PC-3 (cell line): ENCODE measurements around the gene ANG. TPM values are rescaled to one million over a fixed set of nuclear protein-coding genes. Genes with fewer than 3 reads are reported as not detected.

Source experiments
- ATAC-seq: fragments of 200-7000 bp; cut with Tn5 transposase; 2 replicates; pipeline ENCODE4 v1.9.1; 2020; ENCODE audit warnings: mild to moderate bottlenecking, moderate library complexity
- BruUV-seq: library from RNA; stranded (reverse); fragments of 400-500 nt; replicated peaks from 2 replicates; lab custom pipeline; 2021; lab: Mats Ljungman, UMichigan
- CTCF ChIA-PET: fragments of 300-600 bp; sonication (Branson Sonifier 250); formaldehyde crosslinking; loops from one replicate; lab custom pipeline; 2022; ENCODE audit warnings: antibody characterized with exemption; lab: Charles Lee
- POLR2A ChIA-PET: fragments of 300-600 bp; sonication (Branson Sonifier 250); formaldehyde crosslinking; loops from one replicate; lab custom pipeline; 2022; ENCODE audit warnings: antibody characterized with exemption; ENCODE audit not compliant: unreplicated experiment; lab: Charles Lee
- DNase-seq: peaks from one replicate; pipeline ENCODE4 v3.0.0-alpha.2; 2015
- H2AFZ ChIP-seq: fragments of 300-600 bp; sonication (generic); 2 replicates; pipeline ENCODE4 v1.6.0; 2016; ENCODE audit warnings: antibody characterized with exemption, low read length
- H3F3A ChIP-seq: fragments of 300-600 bp; sonication (generic); one replicate; pipeline ENCODE4 v1.6.0; 2017; ENCODE audit warnings: antibody characterized with exemption, low read length, control low read depth, mild to moderate bottlenecking; ENCODE audit not compliant: unreplicated experiment
- H3K27ac ChIP-seq: fragments of 300-600 bp; sonication (generic); 2 replicates; pipeline ENCODE4 v1.5.1; 2016; ENCODE audit warnings: mild to moderate bottlenecking, low read length
- H3K27me3 ChIP-seq: fragments of 300-600 bp; sonication (generic); 2 replicates; pipeline ENCODE4 v1.6.1; 2016; ENCODE audit warnings: low read length, mixed read lengths
- H3K36me3 ChIP-seq: fragments of 300-600 bp; sonication (generic); 2 replicates; pipeline ENCODE4 v1.6.1; 2016; ENCODE audit warnings: low read depth, mixed run types, low read length, mixed read lengths
- H3K4me1 ChIP-seq: fragments of 300-600 bp; sonication (generic); 2 replicates; pipeline ENCODE4 v1.5.1; 2016; ENCODE audit warnings: low read length; ENCODE audit not compliant: insufficient read depth
- H3K4me2 ChIP-seq: fragments of 300-600 bp; sonication (generic); 2 replicates; pipeline ENCODE4 v1.6.0; 2016; ENCODE audit warnings: low read length
- H3K4me3 ChIP-seq: fragments of 300-600 bp; sonication (generic); 2 replicates; pipeline ENCODE4 v1.5.1; 2016; ENCODE audit warnings: mild to moderate bottlenecking, low read length, mixed read lengths
- H3K79me2 ChIP-seq: fragments of 300-600 bp; sonication (generic); 2 replicates; pipeline ENCODE4 v1.6.1; 2017; ENCODE audit warnings: low read length, mixed read lengths
- H3K9ac ChIP-seq: fragments of 300-600 bp; sonication (generic); 2 replicates; pipeline ENCODE4 v1.6.0; 2016; ENCODE audit warnings: mild to moderate bottlenecking, low read length
- H3K9me2 ChIP-seq: fragments of 300-600 bp; sonication (generic); replicated peaks from 2 replicates; pipeline ENCODE4 v1.6.1; 2016; ENCODE audit warnings: mixed run types, low read length, mixed read lengths
- H3K9me3 ChIP-seq: fragments of 300-600 bp; sonication (generic); 2 replicates; pipeline ENCODE4 v1.6.1; 2016; ENCODE audit warnings: low read length, mixed read lengths
- H4K20me1 ChIP-seq: fragments of 300-600 bp; sonication (generic); 2 replicates; pipeline ENCODE4 v1.6.1; 2016; ENCODE audit warnings: low read length, mixed read lengths
- EZH2 ChIP-seq: fragments of 300-600 bp; sonication (generic); IDR thresholded peaks from one replicate; pipeline ENCODE4 v1.6.1; 2017; ENCODE audit warnings: antibody characterized with exemption, mild to moderate bottlenecking, low read length; ENCODE audit not compliant: unreplicated experiment
- EZH2phosphoT487 ChIP-seq: fragments of 300-600 bp; sonication (generic); IDR thresholded peaks from 2 replicates; pipeline ENCODE4 v1.6.1; 2018; ENCODE audit warnings: mild to moderate bottlenecking, antibody characterized with exemption, low read length, borderline replicate concordance
- intact Hi-C: fragments of 100-400 bp; cut with micrococcal nuclease; formaldehyde crosslinking; loops from 2 replicates; pipeline ENCODE4 v1.9.0; 2023
- total RNA-seq: library from RNA; depleted of rRNA; stranded (reverse); fragments of >200 nt; gene quantifications from 2 replicates; pipeline ENCODE4 v1.2.3, GENCODE V29; 2014
- TF ChIP-seq, protein P1 (sequence below): fragments of 300-600 bp; sonication (generic); conservative IDR thresholded peaks from 2 replicates; pipeline ENCODE4 v1.5.1; 2017; ENCODE audit warnings: antibody characterized with exemption, low read depth, mild to moderate bottlenecking, low read length

Gene ANG
- total RNA-seq, 1 experiment from 2014 or later: 4.8 TPM

- peak overlapping the region; percentile 80 for H3K27ac ChIP-seq
- CTCF ChIA-PET: no interaction called here
- peak overlapping the region; percentile 94 for H3K4me2 ChIP-seq
- TF ChIP-seq, protein P1, sequence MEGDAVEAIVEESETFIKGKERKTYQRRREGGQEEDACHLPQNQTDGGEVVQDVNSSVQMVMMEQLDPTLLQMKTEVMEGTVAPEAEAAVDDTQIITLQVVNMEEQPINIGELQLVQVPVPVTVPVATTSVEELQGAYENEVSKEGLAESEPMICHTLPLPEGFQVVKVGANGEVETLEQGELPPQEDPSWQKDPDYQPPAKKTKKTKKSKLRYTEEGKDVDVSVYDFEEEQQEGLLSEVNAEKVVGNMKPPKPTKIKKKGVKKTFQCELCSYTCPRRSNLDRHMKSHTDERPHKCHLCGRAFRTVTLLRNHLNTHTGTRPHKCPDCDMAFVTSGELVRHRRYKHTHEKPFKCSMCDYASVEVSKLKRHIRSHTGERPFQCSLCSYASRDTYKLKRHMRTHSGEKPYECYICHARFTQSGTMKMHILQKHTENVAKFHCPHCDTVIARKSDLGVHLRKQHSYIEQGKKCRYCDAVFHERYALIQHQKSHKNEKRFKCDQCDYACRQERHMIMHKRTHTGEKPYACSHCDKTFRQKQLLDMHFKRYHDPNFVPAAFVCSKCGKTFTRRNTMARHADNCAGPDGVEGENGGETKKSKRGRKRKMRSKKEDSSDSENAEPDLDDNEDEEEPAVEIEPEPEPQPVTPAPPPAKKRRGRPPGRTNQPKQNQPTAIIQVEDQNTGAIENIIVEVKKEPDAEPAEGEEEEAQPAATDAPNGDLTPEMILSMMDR: no peak
- no peak for TF ChIP-seq EZH2
- TF ChIP-seq EZH2phosphoT487: no peak
- H3K9me2 ChIP-seq: no peaks in the 10 kb centered on the region
- peak overlapping the region; percentile 88 for H3K9ac ChIP-seq
- H3K4me1 ChIP-seq: peaks cover 22% of the 10 kb centered on the region
- ATAC-seq: no peak
- TSS peak; percentile 34 for BruUV-seq
- peak overlapping the region; percentile 93 for H2AFZ ChIP-seq
- H4K20me1 ChIP-seq: no peaks in the 10 kb centered on the region
- no peaks in the 10 kb centered on the region for H3K9me3 ChIP-seq
- H3K4me3 ChIP-seq: peak overlapping the region; percentile 85
- POLR2A ChIA-PET: no interaction called here
- no peaks in the 10 kb centered on the region for H3K27me3 ChIP-seq
- H3K79me2 ChIP-seq: no peaks in the 10 kb centered on the region
- peak; percentile 50 for DNase-seq
- intact Hi-C loops: no loop called here
- H3F3A ChIP-seq: no peaks in the 10 kb centered on the region
- no peaks in the 10 kb centered on the region for H3K36me3 ChIP-seq
Observed at GRCh38 chr14:20684662-20685456, 3.7 kb upstream of the ANG start.

GRCh38 chr14:20686386-20687143 lies 2.0 kb upstream of the ANG start:
- Histone ChIP-seq H4K20me1 (no peaks in the 10 kb centered on the region), H3K4me1 (peaks cover 11% of the 10 kb centered on the region), H3K9ac (no peak overlapping the region), H3K79me2 (no peaks in the 10 kb centered on the region), H3F3A (no peaks in the 10 kb centered on the region), H3K4me3 (no peak overlapping the region), H3K36me3 (no peaks in the 10 kb centered on the region), H3K27me3 (no peaks in the 10 kb centered on the region), H2AFZ (no peak overlapping the region), H3K4me2 (peak overlapping the region; percentile 10; the same call in 1 of the 2 replicates), H3K9me3 (no peaks in the 10 kb centered on the region), H3K27ac (no peak overlapping the region), H3K9me2 (no peaks in the 10 kb centered on the region)
- no TSS peak for BruUV-seq
- ChIA-PET CTCF (no interaction called here), POLR2A (no interaction called here)
- ATAC-seq: no peak
- intact Hi-C loops: loop anchor here (1.0 kb wide), 1 partner anchor 23 kb away; no protein-coding TSS in a partner anchor
- no peak for TF ChIP-seq EZH2
- no peak for TF ChIP-seq EZH2phosphoT487
- TF ChIP-seq, protein P1: no peak
- DNase-seq: no peak
